ENCODE data around the gene DCXR.

Gene DCXR

DNA sequence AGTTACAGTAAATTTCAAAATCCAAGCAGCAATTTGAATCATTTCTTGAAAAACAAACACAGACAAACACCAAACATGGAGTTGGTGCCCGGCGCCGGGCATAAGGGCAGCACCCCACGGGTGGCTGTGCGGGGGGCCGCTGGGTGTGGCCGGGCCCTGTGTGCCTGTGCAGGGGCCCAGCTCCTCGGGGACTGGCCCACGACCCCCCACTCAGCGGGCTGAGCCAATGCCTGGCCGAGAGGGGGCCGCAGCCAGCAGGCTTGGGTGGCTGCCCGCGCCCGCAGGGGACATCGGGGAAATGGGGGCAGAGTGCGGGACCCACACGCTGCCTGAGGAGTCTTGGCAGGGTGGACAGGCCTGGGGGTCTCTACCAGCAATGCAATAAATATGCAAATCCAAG, 40.9 kb upstream of the DCXR start:
- Mint-ChIP-seq H3K4me3 (no peak overlapping the region), H3K36me3 (peaks cover 2% of the 10 kb centered on the region)

GRCh38 chr17:82077617-82078358, 40.3 kb upstream of the DCXR start:
- H3K4me3 Mint-ChIP-seq: no peak overlapping the region
- no peaks in the 10 kb centered on the region for H3K4me1 Mint-ChIP-seq (ENCODE audit: low read depth)
- H3K9me3 Mint-ChIP-seq (ENCODE audit: low read depth): no peaks in the 10 kb centered on the region
- no peak overlapping the region for H3K27ac Mint-ChIP-seq
- peaks cover 2% of the 10 kb centered on the region for H3K36me3 Mint-ChIP-seq
- no peaks in the 10 kb centered on the region for H3K27me3 Mint-ChIP-seq

More for the DNA sequence above, 40.9 kb upstream of the DCXR start:
- Mint-ChIP-seq H3K4me1 (ENCODE audit: low read depth) (no peaks in the 10 kb centered on the region), H3K9me3 (ENCODE audit: low read depth) (no peaks in the 10 kb centered on the region), H3K27me3 (no peaks in the 10 kb centered on the region), H3K27ac (no peak overlapping the region)

- Mint-ChIP-seq H3K9me3 (ENCODE audit: low read depth) (no peaks in the 10 kb centered on the region), H3K4me1 (ENCODE audit: low read depth) (no peaks in the 10 kb centered on the region), H3K4me3 (no peak overlapping the region), H3K36me3 (peaks cover 2% of the 10 kb centered on the region), H3K27me3 (no peaks in the 10 kb centered on the region), H3K27ac (no peak overlapping the region)
Measured at GRCh38 chr17:82076785-82077591, 39.5 kb upstream of the DCXR start.

GRCh38 chr17:82076018-82076784, 38.7 kb upstream of the DCXR start:
- no peaks in the 10 kb centered on the region for H3K9me3 Mint-ChIP-seq (ENCODE audit: low read depth)
- no peak overlapping the region for H3K27ac Mint-ChIP-seq
- H3K4me1 Mint-ChIP-seq (ENCODE audit: low read depth): no peaks in the 10 kb centered on the region
- H3K4me3 Mint-ChIP-seq: no peak overlapping the region
- no peaks in the 10 kb centered on the region for H3K27me3 Mint-ChIP-seq
- peaks cover 2% of the 10 kb centered on the region for H3K36me3 Mint-ChIP-seq

DNA sequence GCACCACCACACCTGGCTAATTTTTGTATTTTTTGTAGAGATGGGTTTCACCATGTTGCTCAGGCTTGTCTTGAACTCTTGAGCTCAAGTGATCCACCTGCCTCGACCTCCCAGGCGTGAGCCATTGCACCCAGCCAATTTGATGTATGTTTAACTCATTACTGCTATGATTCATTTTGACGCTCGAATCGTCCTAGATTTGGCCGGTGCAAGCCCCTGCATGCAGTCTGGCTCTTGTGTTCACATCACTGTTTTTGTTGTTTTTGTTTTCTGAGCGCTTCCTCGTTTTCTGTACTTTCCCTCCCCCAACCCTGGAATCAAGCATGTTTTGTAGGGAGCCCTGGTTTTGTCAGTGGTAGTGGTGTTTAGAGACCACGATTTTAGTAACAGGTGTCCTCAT, 35.9 kb upstream of the DCXR start:
- Mint-ChIP-seq H3K4me3 (no peak overlapping the region), H3K27ac (no peak overlapping the region), H3K27me3 (no peaks in the 10 kb centered on the region), H3K9me3 (ENCODE audit: low read depth) (no peaks in the 10 kb centered on the region), H3K36me3 (peaks cover 2% of the 10 kb centered on the region), H3K4me1 (ENCODE audit: low read depth) (no peaks in the 10 kb centered on the region)

DNA sequence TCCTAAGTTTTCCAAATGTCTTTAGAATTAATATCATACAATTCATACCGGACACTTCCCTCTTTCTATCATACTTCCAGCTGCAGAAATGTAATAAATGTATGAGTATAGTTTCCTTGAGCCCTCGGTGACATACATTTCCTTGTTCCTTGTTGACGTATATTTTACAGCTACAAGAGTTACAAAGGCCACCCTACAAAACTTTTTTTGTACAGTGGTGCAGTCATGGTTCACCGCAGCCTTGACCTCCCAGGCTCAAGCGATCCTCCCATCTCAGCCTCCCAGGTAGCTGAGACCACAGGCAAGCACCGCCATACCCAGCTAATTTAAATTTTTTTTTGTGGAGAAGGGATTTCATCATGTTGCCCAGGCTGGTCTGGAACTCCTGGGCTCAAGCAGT, 35.3 kb upstream of the DCXR start:
- Mint-ChIP-seq H3K27ac (no peak overlapping the region), H3K4me1 (ENCODE audit: low read depth) (no peaks in the 10 kb centered on the region), H3K36me3 (no peaks in the 10 kb centered on the region), H3K27me3 (no peaks in the 10 kb centered on the region), H3K9me3 (ENCODE audit: low read depth) (no peaks in the 10 kb centered on the region), H3K4me3 (no peak overlapping the region)

DNA sequence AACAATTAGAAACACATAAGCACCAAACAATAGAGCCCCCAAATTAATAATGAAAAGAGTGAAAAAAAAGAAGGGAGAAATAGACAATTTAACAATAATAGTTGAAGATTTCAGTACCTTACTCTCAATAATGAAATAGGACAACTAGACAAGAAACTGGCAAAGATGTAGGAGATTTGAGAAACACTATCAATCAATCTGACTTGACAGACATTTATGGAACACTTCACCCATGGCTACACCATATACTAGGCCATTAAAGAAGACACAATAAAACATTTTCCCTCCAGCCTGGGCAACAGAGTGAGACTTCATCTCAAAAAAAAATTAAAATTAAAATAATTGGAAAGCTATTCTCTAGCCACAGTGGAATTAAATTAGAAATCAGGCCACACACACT, 33.1 kb upstream of the DCXR start:
- H3K4me1 Mint-ChIP-seq (ENCODE audit: low read depth): peaks cover 4% of the 10 kb centered on the region
- no peaks in the 10 kb centered on the region for H3K27me3 Mint-ChIP-seq
- no peak overlapping the region for H3K4me3 Mint-ChIP-seq
- H3K27ac Mint-ChIP-seq: no peak overlapping the region
- no peaks in the 10 kb centered on the region for H3K9me3 Mint-ChIP-seq (ENCODE audit: low read depth)
- no peaks in the 10 kb centered on the region for H3K36me3 Mint-ChIP-seq

DNA sequence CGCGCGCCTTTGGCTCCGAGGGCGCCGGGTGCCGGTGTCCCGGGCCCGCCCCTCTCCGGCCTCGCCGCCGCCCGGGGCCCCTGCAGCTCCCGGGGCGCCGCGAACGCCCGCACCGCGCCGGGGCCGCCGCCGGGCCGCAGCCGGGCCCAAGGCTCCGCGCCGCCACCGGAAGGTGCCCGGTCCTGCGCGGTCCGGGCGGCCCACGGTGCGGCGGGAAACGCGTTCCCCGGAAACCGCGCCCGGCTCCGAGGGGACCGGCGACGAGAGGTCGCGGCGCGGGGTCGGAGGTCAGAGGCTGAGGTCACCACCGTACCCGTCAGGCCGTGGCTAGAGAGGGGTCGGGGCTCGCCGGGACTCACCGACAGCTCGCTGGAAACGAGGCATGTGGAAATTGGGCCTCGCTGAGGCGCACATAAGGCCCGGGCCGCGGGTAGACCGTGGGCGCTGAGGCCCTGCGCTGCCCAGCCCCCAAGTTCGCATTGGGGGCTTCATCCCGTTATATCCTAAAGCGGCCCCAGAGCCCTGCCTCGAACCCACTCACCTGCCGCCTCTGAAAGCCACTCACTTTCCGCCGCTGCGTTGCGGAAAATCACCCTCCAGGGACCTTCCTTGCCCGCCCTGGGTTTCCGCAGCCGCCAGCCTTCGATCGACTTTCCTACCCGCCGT, 28.3 kb upstream of the DCXR start, which contains the start of gene DUS1L:
DUS1L (minus strand) TSS at position 167 of the 666 bp plus-strand sequence. CDS start 745 bp downstream, outside the sequence.
- no peaks in the 10 kb centered on the region for H3K27me3 Mint-ChIP-seq
- H3K36me3 Mint-ChIP-seq: no peaks in the 10 kb centered on the region
- H3K9me3 Mint-ChIP-seq (ENCODE audit: low read depth): no peaks in the 10 kb centered on the region
- H3K27ac Mint-ChIP-seq: peak within 1 kb of the TSS; percentile 88
- peak within 1 kb of the TSS; percentile 87 for H3K4me3 Mint-ChIP-seq
- H3K4me1 Mint-ChIP-seq (ENCODE audit: low read depth): peaks cover 8% of the 10 kb centered on the region

DNA sequence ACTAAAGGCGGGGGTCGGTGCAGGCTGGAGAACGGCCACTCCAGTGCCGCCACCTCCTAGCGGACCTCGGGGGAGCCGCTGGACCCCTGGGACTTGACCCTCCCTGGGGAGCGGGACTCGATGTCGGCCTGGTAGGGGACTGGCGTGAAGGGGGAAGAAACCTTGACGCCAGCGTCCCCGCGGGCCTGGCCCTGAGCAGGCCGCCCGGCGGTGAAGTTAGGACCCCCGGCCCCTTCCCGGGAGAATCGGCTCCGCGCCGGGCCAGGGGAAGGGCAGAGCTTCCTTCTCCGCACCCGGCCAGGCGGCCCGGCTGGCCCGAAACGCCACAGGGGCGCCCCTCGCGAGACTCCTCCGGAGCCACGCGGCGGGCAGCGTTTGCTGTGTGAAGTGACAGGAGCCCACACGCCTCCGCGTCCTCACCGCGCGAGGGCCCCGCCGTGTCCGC, 27.7 kb upstream of the DCXR start:
- Mint-ChIP-seq H3K4me1 (ENCODE audit: low read depth) (peaks cover 8% of the 10 kb centered on the region), H3K4me3 (peak overlapping the region; percentile 72), H3K27ac (peak overlapping the region; percentile 58)

DNA sequence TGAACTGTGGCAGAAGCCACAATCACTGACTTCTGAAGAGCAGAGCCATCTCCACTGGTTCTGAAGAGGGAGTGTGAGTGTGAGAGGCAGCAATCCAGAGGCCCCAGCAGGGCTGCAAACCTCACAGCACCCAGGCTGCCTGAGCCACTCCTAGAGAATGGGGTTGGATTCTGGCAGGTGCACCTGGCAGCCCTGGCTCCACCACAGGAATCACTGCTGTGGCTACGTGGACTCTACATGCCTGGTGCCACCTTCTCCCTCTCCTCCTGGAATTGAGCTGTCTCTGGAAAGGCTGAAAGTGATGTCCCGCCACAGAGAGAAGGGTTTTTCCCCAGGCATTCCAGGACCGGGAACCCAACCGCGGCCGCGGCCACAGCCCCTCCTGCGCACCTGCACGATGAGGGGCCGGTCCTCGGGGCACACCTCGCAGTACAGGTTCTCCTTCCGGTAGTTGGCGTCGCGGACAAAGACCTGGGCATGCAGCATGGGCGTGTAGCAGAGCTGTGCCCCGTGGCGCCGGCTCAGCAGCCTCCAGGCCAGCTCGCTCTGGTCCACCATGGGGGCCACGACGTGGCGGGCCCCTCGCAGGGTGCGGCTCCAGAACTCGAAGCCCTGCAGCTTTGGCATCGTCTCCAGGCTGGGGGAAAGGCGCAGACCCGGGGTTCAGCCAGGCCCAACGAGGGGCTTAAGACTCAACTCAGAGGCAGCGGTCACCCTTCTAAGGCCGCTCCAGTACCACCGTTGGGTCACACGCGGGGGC, 27.1 kb upstream of the DCXR start:
- Mint-ChIP-seq H3K4me1 (ENCODE audit: low read depth) (peaks cover 8% of the 10 kb centered on the region), H3K36me3 (no peaks in the 10 kb centered on the region), H3K4me3 (peak overlapping the region; percentile 72), H3K27me3 (no peaks in the 10 kb centered on the region), H3K9me3 (ENCODE audit: low read depth) (no peaks in the 10 kb centered on the region), H3K27ac (peak overlapping the region; percentile 58)

More for the DNA sequence above, 27.7 kb upstream of the DCXR start:
- Mint-ChIP-seq H3K27me3 (no peaks in the 10 kb centered on the region), H3K36me3 (no peaks in the 10 kb centered on the region), H3K9me3 (ENCODE audit: low read depth) (no peaks in the 10 kb centered on the region)

GRCh38 chr17:82063424-82064415, 26.2 kb upstream of the DCXR start:
- H3K4me1 Mint-ChIP-seq (ENCODE audit: low read depth): peaks cover 8% of the 10 kb centered on the region
- no peaks in the 10 kb centered on the region for H3K27me3 Mint-ChIP-seq
- H3K36me3 Mint-ChIP-seq: no peaks in the 10 kb centered on the region
- H3K9me3 Mint-ChIP-seq (ENCODE audit: low read depth): no peaks in the 10 kb centered on the region
- peak overlapping the region; percentile 58 for H3K27ac Mint-ChIP-seq
- H3K4me3 Mint-ChIP-seq: peak overlapping the region; percentile 72

GRCh38 chr17:82062984-82063368, 25.5 kb upstream of the DCXR start:
- Mint-ChIP-seq H3K27me3 (no peaks in the 10 kb centered on the region), H3K36me3 (no peaks in the 10 kb centered on the region), H3K9me3 (ENCODE audit: low read depth) (no peaks in the 10 kb centered on the region), H3K4me1 (ENCODE audit: low read depth) (peaks cover 8% of the 10 kb centered on the region), H3K4me3 (no peak overlapping the region), H3K27ac (no peak overlapping the region)

Measured in activated naive CD8-positive, alpha-beta T cell (primary cell).